Muscle layer of duodenum (tissue), 2 donors: ENCODE data around the gene LRRC10.

ENCODE experiments used
- H3K27ac ChIP-seq: one replicate; pipeline ENCODE4 v1.7.0; 2013; ENCODE audit warnings: mild to moderate bottlenecking, low read length
- H3K27me3 ChIP-seq: one replicate; pipeline ENCODE4 v1.7.0; 2013; ENCODE audit warnings: low read depth, mild to moderate bottlenecking, control low read depth, low read length
- H3K36me3 ChIP-seq, 2 donors: one replicate each; pipeline ENCODE4 v1.7.0; 2013; ENCODE audit warnings: low read length in 2 of 2, control low read depth in 1 of 2, mild to moderate bottlenecking in 1 of 2; ENCODE audit not compliant: insufficient read depth in 2 of 2, control insufficient read depth in 1 of 2
- H3K4me1 ChIP-seq, 2 donors: one replicate each; pipeline ENCODE4 v1.7.0; 2013; ENCODE audit warnings: low read length in 2 of 2, mild to moderate bottlenecking in 2 of 2, control low read depth in 1 of 2, moderate library complexity in 1 of 2; ENCODE audit not compliant: insufficient read depth in 2 of 2, control insufficient read depth in 1 of 2
- H3K4me3 ChIP-seq, 2 donors: one replicate each; pipeline ENCODE4 v1.7.0; 2013; ENCODE audit warnings: low read length in 2 of 2, low read depth in 1 of 2, mild to moderate bottlenecking in 1 of 2
- H3K9me3 ChIP-seq, 2 donors: one replicate each; pipeline ENCODE4 v1.7.0; 2013; ENCODE audit warnings: low read length in 2 of 2, control low read depth in 1 of 2, mild to moderate bottlenecking in 1 of 2; ENCODE audit not compliant: control insufficient read depth in 1 of 2
- donor health status: healthy.

Gene LRRC10

GRCh38 chr12:69588527-69588926 is 22.2 kb downstream of the LRRC10 start:
- Histone ChIP-seq H3K36me3 (peaks cover 50 to 70% of the 10 kb centered on the region in 2 donors), H3K4me3 (no peak overlapping the region), H3K4me1 (peaks cover 0 to 6% of the 10 kb centered on the region in 2 donors), H3K27me3 (no peaks in the 10 kb centered on the region), H3K9me3 (no peaks in the 10 kb centered on the region), H3K27ac (no peak overlapping the region)

- Histone ChIP-seq H3K36me3 (peaks cover 30 to 40% of the 10 kb centered on the region in 2 donors), H3K27me3 (no peaks in the 10 kb centered on the region), H3K27ac (peak within 1 kb of the TSS; percentile 93), H3K9me3 (no peaks in the 10 kb centered on the region), H3K4me1 (peaks cover 0 to 6% of the 10 kb centered on the region in 2 donors), H3K4me3 (peak within 1 kb of the TSS; percentile 85 to 99)
Measured at GRCh38 chr12:69585189-69586062, 25.3 kb downstream of the LRRC10 start, which contains the start of gene CCT2. CCT2 (plus strand) TSS chr12:69585459; CDS start chr12:69585522, 63 bp downstream.

- Histone ChIP-seq H3K36me3 (peaks cover 10 to 18% of the 10 kb centered on the region in 2 donors), H3K4me3 (no peak overlapping the region), H3K27me3 (no peaks in the 10 kb centered on the region), H3K9me3 (no peaks in the 10 kb centered on the region), H3K4me1 (peaks cover 0 to 6% of the 10 kb centered on the region in 2 donors), H3K27ac (no peak overlapping the region)
Measured at GRCh38 chr12:69583203-69583602, 27.5 kb downstream of the LRRC10 start.

- no peak overlapping the region for H3K27ac ChIP-seq
- H3K4me3 ChIP-seq, result no peak overlapping the region
- no peaks in the 10 kb centered on the region for H3K27me3 ChIP-seq
- H3K4me1 ChIP-seq, result no peaks in the 10 kb centered on the region
- H3K9me3 ChIP-seq, result no peaks in the 10 kb centered on the region
- peaks cover 4 to 5% of the 10 kb centered on the region in 2 donors for H3K36me3 ChIP-seq
Measured at GRCh38 chr12:69580074-69580473, 30.6 kb downstream of the LRRC10 start.

GRCh38 chr12:69579029-69579428 is 31.7 kb downstream of the LRRC10 start:
- H3K27ac ChIP-seq, result no peak overlapping the region
- no peaks in the 10 kb centered on the region for H3K9me3 ChIP-seq
- no peaks in the 10 kb centered on the region for H3K27me3 ChIP-seq
- H3K4me3 ChIP-seq, result no peak overlapping the region
- no peaks in the 10 kb centered on the region for H3K4me1 ChIP-seq
- H3K36me3 ChIP-seq, result peaks cover 13 to 16% of the 10 kb centered on the region in 2 donors

- H3K9me3 ChIP-seq, result no peaks in the 10 kb centered on the region
- H3K27ac ChIP-seq, result no peak overlapping the region
Measured at GRCh38 chr12:69578283-69578682, 32.4 kb downstream of the LRRC10 start.

GRCh38 chr12:69575346-69575745 is 35.4 kb downstream of the LRRC10 start:
- peaks cover 25 to 26% of the 10 kb centered on the region in 2 donors for H3K36me3 ChIP-seq
- no peak overlapping the region for H3K4me3 ChIP-seq
- no peaks in the 10 kb centered on the region for H3K9me3 ChIP-seq
- no peaks in the 10 kb centered on the region for H3K27me3 ChIP-seq
- H3K4me1 ChIP-seq, result no peaks in the 10 kb centered on the region
- H3K27ac ChIP-seq, result no peak overlapping the region

More at GRCh38 chr12:69578283-69578682, 32.4 kb downstream of the LRRC10 start:
- Histone ChIP-seq H3K27me3 (no peaks in the 10 kb centered on the region), H3K4me3 (no peak overlapping the region), H3K36me3 (peaks cover 16 to 19% of the 10 kb centered on the region in 2 donors), H3K4me1 (no peaks in the 10 kb centered on the region)

GRCh38 chr12:69570545-69571399 is 39.9 kb downstream of the LRRC10 start:
- Histone ChIP-seq H3K4me3 (no peak overlapping the region), H3K27ac (no peak overlapping the region), H3K9me3 (no peaks in the 10 kb centered on the region), H3K36me3 (peaks cover 26 to 33% of the 10 kb centered on the region in 2 donors), H3K27me3 (no peaks in the 10 kb centered on the region), H3K4me1 (peaks cover 0 to 3% of the 10 kb centered on the region in 2 donors)

- Histone ChIP-seq H3K4me3 (no peak overlapping the region), H3K27ac (no peak overlapping the region), H3K9me3 (no peaks in the 10 kb centered on the region), H3K27me3 (no peaks in the 10 kb centered on the region), H3K4me1 (peaks cover 0 to 3% of the 10 kb centered on the region in 2 donors), H3K36me3 (peaks cover 20 to 33% of the 10 kb centered on the region in 2 donors)
Measured at GRCh38 chr12:69570000-69570516, 40.6 kb downstream of the LRRC10 start.

- H3K9me3 ChIP-seq, result no peaks in the 10 kb centered on the region
- no peaks in the 10 kb centered on the region for H3K27me3 ChIP-seq
- H3K4me3 ChIP-seq, result no peak overlapping the region
- H3K36me3 ChIP-seq, result peaks cover 15 to 32% of the 10 kb centered on the region in 2 donors
- H3K27ac ChIP-seq, result no peak overlapping the region
- peaks cover 0 to 3% of the 10 kb centered on the region in 2 donors for H3K4me1 ChIP-seq
Measured at GRCh38 chr12:69569236-69569635, 41.5 kb downstream of the LRRC10 start.

GRCh38 chr12:69566603-69567002 is 44.1 kb downstream of the LRRC10 start:
- Histone ChIP-seq H3K27me3 (no peaks in the 10 kb centered on the region), H3K9me3 (no peaks in the 10 kb centered on the region), H3K36me3 (peaks cover 10 to 21% of the 10 kb centered on the region in 2 donors), H3K27ac (no peak overlapping the region), H3K4me3 (no peak overlapping the region), H3K4me1 (peaks cover 0 to 3% of the 10 kb centered on the region in 2 donors)
